Myocyte (in vitro differentiated cells): ENCODE measurements around the gene PCSK2. TPM values are rescaled to one million over a fixed set of nuclear protein-coding genes. Genes with fewer than 3 reads are reported as not detected.

Experiments used
- DNase-seq: peaks from one replicate; pipeline ENCODE4 v3.0.0-alpha.2; 2012; ENCODE audit warnings: low read depth
- total RNA-seq: library from RNA; depleted of rRNA; stranded (reverse); fragments of >200 nt; gene quantifications from 2 replicates; pipeline ENCODE4 v1.2.3, GENCODE V29; 2014

The PCSK2 gene
- total RNA-seq, 1 donor from 2014 or later, result 0.35 TPM

DNA sequence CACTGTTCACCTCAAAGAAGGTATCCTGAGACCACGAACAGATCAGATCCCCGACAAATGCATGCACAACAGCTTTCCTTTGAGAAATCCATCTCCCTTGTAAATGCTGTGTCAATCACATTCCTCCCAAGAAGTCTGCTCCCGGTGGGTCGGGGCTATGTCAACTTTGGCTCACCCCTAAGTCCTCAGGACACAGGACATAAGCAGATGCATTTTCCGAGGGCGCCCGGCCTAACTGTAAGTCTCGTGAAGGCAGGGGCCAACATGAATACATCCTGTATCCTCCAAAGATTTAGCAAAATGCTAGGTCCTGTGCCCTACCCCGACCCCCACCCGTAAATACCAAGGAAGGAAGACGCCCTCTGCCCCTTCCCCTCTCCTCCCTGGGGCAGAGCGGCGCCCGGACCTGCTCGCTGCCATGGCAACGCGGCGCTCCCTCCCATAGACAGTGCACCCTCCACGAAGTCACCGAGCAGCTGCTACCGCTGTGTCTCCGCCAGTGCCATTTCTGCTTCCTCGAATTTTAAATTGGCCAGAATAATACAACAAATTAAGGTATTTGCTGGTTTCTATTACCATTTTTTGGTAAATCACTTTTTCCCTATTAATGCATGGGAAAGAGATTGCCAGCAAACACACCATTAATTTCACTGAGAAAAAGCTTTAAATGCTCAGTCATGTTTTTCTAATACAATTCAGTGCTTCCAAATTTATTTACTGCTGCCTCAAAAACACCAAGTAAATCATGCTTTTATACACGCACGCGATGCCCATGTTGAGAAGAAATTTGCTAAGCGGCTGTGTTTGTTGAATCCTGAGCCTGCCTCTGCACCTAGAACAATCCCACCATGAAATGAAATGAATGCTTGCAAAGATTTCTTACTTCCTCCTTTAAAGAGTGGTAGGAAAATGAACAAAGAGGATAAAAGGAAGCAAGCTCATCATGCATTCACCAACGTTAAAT lies 100.6 kb downstream of the PCSK2 start:
- no peak for DNase-seq

DNA sequence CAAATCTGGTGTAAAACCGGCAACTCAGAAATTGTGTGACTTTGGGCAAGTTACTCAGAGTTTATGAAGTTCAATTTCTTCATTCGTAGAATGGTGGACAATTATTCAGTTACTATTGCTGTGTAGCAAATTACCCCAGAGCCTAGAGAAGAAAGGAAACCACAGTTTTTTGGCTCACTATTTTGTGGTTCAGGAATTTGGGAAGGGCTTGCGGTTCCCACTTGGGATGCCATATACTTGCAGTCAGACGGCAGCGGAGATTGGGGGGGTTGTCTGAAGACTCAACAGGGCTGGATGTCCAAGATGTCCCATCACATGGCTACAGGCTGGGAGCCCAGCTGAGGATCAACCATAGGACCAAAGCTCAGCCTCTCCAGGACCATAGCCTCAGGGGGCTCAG lies 108.1 kb downstream of the PCSK2 start:
- no peak for DNase-seq

DNA sequence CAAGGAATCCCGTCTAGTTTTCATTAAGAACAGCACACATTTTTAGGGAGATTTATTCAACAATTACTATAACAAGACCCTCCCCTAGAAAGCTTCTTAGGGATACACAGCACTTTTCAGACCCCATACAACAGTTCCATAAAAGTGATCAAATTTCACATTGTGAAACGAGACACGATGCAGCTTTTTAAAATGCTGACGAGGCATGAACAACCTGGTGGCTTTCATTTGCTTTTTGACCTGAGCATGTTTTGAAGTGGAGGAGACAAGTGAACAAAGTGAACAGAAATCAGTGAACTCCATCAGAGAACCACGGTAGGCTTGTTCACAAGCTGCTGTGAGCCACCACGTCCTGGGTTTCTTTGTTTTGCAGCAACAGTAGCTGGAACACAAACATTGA lies 112.2 kb downstream of the PCSK2 start:
- no peak for DNase-seq

DNA sequence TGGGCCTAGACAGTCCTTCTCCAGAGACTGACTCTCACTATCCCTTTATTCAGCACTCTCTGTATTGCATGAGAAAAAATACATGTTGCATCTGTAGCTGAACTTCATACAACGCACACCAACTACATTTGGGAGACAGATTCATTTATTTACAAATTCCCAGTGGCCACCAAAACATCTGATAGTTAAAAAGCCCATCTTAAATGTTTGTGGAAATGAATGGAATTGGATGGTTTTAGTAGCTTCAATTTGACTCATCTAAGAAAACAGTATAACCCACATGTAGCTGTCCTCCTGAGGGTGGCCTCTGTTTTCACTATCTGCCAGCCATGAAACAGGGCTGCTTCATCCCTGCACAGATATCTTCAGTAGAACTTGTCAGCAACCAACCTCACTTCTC lies 116.3 kb downstream of the PCSK2 start:
- no peak for DNase-seq

DNA sequence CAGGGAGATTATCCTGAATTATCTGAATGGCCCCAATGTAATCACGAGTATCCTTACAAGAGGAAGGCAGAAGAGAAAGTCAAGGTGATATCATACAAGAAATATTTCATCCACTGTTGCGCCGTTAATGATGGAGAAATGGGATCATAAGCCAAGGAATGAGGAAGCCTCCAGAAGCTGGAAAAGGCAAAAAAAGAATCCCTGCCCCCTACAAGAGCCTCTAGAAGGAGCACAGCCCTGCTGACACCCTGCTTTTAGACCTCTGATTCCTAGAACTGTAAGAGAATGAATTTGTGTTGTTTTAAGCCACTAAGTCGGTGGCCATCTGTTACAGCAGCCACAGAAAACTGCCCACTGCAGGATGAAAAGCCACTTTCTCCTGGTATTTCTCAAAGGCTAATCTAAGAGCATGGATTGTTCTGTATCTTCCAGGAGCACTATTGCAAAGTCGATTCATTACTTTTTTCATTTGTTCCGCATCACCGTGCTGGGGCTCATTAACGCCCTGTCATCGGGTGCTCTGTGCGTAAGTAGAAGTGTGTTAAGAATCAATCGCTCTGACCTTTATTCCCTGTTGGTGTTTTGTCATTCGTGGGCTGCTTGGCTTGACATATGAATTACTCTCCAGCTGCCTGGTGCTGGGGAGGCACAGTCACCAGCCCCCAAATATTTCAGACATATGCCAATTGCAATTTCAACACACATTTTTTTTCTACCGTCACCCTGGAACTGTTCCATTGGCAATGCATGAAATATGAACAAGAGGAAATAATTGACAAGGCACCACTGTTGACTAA lies 117.0 kb downstream of the PCSK2 start:
- no peak for DNase-seq

DNA sequence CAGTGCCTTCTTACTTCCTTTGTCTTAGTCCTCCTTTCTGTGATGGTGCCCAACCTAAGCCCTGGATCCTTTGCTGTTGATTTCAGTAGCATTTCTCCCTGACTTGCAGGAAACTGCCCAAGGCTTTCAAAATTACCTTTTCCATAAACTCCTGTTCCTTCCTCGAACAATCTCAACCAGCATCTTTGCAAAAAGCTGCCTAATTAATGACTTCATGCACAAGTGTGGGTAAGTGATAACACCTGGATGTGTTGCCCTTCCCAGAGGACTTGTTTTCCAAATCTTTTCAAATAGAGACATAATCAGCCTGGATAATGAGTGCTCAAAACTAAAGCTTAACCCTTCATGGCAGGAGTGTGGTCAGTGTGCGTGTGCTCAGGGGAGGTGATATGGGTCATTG lies 118.0 kb downstream of the PCSK2 start:
- DNase-seq, result no peak

DNA sequence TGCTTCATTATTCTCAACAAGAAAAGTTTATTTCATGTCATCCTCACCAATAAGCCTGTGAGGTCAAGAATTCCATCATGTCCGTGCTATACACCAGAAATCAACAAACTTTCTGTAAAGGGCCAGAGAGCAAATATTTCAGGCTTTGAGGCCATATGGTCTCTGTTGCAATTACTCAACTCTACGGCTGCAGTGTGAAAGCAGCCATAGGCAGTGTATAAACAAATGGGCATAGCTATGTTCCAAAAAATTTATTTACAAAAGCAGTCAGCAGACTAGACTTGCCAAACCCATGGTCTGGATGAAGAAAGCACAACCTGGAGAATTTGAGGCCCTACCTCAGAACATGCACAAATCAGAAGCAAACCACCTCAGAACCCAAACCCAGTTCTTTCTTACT lies 118.5 kb downstream of the PCSK2 start:
- DNase-seq, result no peak

DNA sequence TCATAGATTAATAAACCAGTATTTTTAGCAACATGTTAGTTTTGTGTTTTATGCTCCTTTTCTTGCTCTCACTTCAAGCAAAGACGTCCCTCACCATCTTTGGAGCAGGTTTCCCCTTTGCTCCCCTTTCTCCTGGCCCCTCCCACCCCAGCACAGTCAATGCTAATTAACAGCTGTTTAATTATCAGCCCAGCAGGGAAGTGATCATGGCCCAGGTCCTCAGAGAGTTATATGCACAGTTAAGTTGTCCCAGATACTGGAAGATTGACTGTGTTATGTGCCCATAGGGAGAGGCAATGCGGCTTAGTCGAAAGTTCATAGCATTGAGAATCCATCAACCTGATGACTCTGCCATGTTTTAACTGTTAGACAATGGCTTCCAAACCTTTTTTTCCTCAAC lies 123.5 kb downstream of the PCSK2 start:
- DNase-seq, result no peak

DNA sequence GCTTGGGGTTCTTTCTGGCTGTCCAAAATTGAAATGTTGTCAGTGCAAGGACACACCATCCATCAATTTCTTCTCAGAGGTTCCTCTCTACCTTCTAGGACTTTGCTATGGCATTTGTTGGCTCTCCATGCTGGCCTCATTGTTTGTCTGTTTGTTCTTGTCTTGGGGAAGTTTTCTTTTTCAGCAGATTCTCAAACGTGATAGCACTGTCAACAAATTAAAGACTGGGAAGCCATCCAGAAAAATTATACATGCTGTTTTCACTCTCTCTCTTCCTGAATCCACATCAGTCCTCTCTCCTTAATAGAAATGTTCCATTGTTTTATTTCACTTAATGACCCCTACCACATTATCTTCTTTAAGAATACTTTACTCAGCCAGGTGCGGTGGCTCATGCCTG lies 130.4 kb downstream of the PCSK2 start:
- no peak for DNase-seq

DNA sequence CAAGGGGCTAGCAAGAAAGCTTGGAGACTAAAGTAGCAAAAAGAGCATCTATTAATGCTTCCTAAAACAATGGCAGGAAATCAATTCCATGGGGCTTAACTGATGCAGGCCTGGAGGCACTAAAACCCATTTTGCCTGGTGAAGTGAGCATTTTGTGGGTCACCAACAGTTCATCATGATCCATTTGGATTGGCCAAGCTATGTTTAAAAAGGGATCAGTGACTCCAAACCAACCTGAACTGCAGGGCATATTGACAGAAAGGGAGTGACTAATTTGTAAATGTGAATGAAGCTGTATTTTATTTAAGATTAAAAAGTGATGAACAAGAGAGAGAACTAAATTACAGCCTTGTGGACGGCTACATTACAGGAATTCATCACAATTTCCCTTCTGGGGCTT lies 132.0 kb downstream of the PCSK2 start:
- no peak for DNase-seq

DNA sequence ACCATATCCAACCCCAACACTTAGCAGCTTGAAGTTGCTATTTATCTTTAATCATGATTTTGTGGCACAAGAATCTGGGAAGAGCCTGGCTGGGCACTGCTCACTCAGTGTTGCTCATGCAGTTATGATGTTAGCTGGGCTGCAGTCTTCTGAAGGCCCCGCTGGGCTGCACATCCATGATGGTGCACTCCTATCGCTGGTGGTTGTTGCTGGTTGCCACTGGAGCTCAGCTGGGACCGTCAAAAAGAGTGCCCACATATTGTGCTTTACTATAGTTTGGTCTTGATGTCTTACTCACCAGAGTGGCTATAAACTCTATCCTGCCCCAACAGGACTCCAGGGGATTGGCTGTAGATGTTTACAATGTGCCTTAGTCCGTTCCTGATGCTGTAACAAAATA lies 137.8 kb downstream of the PCSK2 start:
- no peak for DNase-seq

DNA sequence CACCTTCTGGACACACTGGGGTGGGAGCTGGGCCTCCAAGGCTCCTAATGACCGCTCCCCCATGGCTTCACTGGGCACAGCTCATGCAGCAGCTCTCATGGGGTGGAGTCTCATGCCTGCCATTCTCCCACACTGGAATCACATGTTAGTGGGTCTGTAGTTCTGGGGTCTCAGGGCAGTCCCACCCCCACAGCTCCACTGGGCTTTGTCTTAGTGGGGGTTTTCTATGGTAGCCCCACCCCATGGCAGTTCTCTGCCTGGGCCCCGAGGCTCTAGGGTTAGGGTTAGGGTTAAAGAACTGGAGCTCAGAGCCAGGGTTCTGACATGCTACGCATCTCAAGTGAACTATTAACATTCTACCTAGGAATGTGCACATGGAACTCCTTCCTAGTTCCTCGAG lies 139.0 kb downstream of the PCSK2 start:
- DNase-seq, result no peak

DNA sequence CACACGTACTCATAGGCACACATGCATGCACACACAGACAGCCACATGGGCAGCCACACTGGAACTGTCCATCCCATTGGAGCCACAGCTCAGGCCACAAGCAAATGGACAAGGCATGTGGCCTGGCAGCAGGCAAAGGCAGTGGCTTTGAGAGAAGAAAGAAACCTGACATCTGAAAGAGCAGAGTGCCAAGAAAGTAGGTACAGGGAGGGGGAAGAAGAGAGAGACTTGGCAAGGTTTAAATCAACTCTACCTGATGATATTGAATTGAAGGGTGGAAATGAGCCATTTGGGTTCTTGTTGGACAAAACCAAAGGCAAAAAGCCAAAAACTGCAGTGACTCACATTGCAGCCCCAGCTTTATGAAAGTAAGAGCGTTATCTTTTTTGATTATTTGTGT lies 142.7 kb downstream of the PCSK2 start:
- DNase-seq, result no peak

DNA sequence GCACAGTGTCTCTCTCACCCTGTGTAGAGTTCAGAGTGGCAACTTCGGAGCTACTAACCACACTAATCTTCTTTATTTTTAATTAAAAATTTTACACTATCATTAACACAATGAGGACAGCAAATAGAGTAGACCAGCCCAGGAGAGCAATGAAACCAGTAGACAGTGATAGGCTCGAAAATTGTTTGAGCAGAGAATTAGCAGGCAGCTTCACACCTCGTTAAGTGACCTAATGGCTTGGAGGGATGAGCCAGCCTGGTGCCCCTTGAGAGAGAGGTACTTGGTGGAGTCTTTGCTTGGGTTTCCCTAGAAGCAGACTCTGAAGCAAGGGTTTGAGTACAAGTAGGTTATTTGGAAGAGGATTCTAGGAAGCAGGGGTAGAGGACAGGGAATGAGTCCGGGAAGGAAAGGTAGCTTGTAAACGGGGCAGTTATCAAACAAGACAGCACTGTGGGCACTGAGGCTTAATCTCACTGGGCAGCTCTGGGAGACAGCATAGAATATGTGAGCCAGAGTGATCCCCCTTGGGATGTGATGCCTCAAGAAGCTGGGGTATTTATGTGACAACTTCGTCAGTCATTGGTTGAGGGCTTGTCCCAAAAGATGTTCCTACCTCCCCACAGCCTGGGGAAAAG lies 146.1 kb downstream of the PCSK2 start:
- DNase-seq, result no peak

DNA sequence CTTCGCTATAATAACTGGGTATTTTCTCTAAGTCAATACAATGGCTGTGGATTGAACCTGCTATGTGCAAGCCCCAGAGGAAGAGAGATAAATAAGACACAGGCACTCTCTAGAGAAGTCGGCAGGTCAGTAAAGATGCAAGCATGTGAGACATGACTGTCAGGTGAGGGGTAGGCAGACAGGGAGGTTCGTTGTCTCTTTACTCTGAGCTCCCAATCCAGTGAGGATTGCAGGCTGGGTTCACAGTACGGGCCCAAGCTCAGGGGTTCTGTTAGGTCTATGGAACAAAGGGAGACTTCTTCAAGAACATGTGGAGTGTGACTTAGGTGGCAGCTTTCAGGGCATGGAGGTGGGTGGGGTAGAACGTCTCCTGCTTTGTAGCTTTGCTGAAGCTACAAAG lies 147.2 kb downstream of the PCSK2 start:
- DNase-seq, result no peak

DNA sequence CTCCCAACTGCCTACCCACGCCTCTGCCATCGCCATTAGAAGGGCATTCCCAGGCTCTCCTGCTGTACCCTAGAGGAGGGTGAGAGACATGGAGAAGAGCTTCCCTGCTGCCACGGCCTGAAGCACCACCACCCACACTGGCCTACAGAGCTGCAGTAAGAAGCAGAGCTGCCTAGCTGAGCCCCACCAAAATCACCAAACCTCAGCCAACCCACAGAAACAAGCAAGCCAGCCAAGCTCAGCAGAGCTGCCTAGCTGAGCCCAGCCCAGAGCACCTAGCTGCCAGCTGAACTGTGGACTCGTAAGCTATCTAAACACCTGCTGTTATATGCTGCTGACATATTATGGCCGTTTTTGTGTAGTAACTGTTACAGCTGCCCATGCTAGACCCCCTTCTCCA lies 149.2 kb downstream of the PCSK2 start:
- DNase-seq, result no peak

DNA sequence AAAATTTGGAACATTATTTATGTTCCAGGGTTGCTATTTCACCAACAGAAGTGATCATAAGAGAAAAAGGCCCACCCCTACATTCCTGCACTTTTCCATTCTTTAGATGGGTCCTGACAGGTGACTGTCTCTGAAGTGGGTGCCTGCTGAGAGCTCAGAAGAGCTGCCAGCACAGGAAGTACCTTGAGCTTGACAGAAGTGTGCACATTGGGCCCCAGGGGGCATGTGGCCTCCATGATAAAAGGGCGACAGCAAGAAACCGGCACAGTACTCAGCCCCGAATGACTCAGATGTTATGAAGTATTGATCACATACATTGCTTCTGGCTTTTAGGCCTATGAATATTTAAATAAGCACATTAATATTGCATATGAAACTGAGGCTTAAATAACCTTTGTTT lies 150.4 kb downstream of the PCSK2 start:
- DNase-seq, result no peak

DNA sequence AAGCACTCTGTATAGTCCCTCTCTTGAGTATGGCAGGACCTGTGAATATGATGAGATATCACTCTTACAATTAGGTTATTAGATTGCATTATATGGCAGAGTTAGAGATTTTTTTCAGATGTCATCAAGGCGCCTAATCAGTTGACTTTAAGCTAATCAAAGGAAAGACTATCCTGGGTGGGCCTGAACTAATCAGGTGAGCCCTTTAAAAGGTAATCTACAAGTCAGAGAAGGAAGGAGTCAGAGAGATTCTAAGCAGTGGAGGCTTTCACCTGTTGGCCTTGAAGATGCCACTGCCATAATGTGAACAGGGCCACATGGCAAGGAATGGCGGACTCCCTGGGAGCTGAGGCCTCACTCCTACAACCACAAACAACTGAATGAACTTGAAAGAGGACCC lies 152.8 kb downstream of the PCSK2 start:
- DNase-seq, result no peak

DNA sequence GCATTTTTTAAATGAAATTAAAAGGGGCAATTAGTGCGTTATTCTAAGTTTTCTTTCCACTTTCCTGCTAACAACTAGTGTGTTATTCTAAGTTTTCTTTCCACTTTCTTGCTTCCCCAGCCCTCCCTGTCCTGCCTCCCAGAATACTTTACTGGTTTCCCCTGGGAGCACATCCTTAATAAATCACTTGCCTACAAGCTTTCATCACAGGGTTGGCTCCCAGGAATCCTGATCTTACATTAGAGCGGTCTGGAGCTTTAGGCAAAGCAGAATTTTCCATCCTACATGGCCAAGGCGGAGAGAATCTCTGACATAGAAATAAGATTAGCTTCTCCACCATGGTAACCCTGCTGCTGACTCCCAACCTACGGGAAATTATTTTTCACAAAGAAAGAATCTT lies 154.0 kb downstream of the PCSK2 start:
- DNase-seq, result no peak

DNA sequence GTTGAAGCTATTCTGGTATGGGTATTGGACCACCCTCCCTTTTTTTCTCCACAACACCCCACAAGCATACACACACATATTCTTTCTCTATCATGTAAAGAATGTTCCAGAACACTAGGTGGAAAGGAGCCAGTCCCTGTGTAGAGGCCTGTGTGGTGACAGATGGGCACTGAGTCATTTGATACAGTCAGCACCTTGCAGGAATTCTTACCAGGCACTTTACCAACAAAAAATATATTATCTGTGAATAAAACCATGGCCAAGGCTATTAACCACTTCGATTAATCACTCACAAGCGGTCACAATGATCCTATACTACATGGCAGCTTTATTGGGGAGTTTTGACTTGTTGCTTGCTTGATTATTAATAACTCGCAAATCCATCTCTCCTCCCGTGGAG lies 154.9 kb downstream of the PCSK2 start:
- DNase-seq, result no peak

DNA sequence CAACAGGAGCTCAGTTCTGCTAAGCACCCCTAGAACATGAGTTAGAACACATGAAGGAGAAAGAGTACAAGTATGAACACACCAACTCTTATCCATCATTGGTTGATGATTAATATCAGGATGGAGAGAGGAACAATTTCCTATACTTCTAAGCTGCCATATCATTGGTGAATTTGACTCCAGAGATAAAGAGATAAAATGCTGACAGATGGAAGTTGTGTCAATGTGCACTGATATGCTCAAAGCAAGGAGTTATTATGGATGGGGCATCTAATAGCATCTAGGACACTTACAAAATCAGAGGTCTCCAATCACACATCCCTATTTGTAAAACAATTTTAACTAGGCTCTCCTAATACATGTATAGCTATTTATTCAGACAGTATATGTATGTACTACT lies 159.0 kb downstream of the PCSK2 start:
- no peak for DNase-seq

DNA sequence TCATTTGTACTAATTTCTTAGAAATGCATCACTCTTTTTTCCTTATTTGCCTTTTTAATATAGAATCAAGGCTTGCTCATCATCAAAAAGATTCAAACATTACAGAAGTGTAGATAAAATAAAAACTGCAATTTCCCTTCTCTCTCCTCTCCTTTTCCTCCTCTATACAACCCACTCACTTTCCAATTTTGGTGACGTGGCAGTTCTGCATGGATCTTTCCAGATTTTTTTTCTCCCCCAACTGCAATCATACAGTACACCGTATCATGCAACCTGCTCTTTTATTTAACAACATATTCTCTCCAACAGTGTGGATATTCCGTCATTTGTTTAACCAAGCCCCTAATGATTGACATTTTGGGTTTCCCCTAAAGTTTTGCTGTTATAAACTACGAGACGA lies 163.8 kb downstream of the PCSK2 start:
- DNase-seq, result no peak
